A549 treated with AZD2906 at 1 μM for 4 hours (cell line): ENCODE measurements around the gene PALMD. TPM values are rescaled to one million over a fixed set of nuclear protein-coding genes. Genes with fewer than 3 reads are reported as not detected.

Source experiments
- total RNA-seq: library from RNA; stranded (reverse); fragments of 200-300 nt; extraction: Qiagen RNA extraction; gene quantifications from 5 replicates; pipeline ENCODE4 v1.2.3, GENCODE V29; 2022

PALMD gene, protein sequence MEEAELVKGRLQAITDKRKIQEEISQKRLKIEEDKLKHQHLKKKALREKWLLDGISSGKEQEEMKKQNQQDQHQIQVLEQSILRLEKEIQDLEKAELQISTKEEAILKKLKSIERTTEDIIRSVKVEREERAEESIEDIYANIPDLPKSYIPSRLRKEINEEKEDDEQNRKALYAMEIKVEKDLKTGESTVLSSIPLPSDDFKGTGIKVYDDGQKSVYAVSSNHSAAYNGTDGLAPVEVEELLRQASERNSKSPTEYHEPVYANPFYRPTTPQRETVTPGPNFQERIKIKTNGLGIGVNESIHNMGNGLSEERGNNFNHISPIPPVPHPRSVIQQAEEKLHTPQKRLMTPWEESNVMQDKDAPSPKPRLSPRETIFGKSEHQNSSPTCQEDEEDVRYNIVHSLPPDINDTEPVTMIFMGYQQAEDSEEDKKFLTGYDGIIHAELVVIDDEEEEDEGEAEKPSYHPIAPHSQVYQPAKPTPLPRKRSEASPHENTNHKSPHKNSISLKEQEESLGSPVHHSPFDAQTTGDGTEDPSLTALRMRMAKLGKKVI
- 0.21 to 0.30 TPM (median 0.25 TPM) in 5 replicates for total RNA-seq

DNA sequence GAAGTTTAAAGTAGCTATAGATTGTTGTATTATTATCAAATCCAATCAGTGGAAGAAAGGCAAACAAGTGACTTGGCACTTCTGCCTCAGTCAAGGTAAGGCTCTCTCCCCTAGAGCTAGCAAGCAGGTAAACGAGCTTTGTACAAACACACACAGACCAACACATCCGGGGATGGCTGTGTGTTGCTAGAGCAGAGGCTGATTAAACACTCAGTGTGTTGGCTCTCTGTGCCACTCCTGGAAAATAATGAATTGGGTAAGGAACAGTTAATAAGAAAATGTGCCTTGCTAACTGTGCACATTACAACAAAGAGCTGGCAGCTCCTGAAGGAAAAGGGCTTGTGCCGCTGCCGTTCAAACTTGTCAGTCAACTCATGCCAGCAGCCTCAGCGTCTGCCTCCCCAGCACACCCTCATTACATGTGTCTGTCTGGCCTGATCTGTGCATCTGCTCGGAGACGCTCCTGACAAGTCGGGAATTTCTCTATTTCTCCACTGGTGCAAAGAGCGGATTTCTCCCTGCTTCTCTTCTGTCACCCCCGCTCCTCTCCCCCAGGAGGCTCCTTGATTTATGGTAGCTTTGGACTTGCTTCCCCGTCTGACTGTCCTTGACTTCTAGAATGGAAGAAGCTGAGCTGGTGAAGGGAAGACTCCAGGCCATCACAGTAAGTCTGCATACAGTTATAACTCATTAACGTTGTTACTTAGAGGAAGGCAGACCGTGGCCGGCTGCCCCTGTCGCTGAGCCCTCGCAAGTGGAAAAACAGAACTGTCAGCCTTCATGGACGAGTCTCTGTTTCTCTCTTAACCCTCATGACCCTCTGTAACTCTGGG lies at the start of gene PALMD:
PALMD (plus strand) TSS at position 415 of the 833 bp plus-strand sequence; CDS start at position 620, 205 bp downstream.

Other genes starting within 250 kb of the PALMD start
- gene FRRS1, start 120.5 kb downstream of the PALMD start, total RNA-seq = 1.4 to 2.0 TPM (median 1.6 TPM) in 5 replicates
- 2.7 to 3.9 TPM (median 3.4 TPM) in 5 replicates for gene AGL, start 204.2 kb downstream of the PALMD start, total RNA-seq